AG20443 (cell line): Measurements from ENCODE around the gene AMER1.
"Not testable (repeated sequence)": the region's sequence is repeated elsewhere in the genome, so short reads cannot be mapped to it uniquely, and the experiment has no call there.

ENCODE experiments used
- DNase-seq: peaks from one replicate; pipeline ENCODE4 v3.0.0; 2012; ENCODE audit warnings: low spot score, mixed read lengths

The AMER1 gene

GRCh38 chrX:64205441-64205734, at the start of gene AMER1:
Gene AMER1, minus strand, starts transcription at chrX:64205708. Its CDS starts 12,422 bp downstream, at chrX:64193286.
- no peak for DNase-seq

- no peak for DNase-seq
These were observed 24.8 kb upstream of the AMER1 start, which contains the start of gene ASB12 for GRCh38 chrX:64230123-64230970. Gene ASB12, minus strand, starts transcription at chrX:64230607. Its CDS starts 4,957 bp downstream, at chrX:64225650.

GRCh38 chrX:64229154-64229553, 23.6 kb upstream of the AMER1 start:
- DNase-seq: no peak

- no peak for DNase-seq
These were observed 12.5 kb upstream of the AMER1 start for GRCh38 chrX:64218023-64218422.

- DNase-seq: not testable (repeated sequence)
These were observed 8.5 kb upstream of the AMER1 start for GRCh38 chrX:64213989-64214388.

GRCh38 chrX:64206556-64207162, 1.2 kb upstream of the AMER1 start:
- no peak for DNase-seq

- DNase-seq: peak; percentile 91
These were observed 410 bp upstream of the AMER1 start for GRCh38 chrX:64205735-64206501.

GRCh38 chrX:64204701-64205440, 637 bp downstream of the AMER1 start:
- peak; percentile 55 for DNase-seq

GRCh38 chrX:64204252-64204651, 1.3 kb downstream of the AMER1 start:
- DNase-seq: peak; percentile 17

GRCh38 chrX:64202808-64203325, 2.6 kb downstream of the AMER1 start:
- no peak for DNase-seq

GRCh38 chrX:64198036-64198435, 7.5 kb downstream of the AMER1 start:
- no peak for DNase-seq

- DNase-seq: no peak
These were observed 8.9 kb downstream of the AMER1 start for GRCh38 chrX:64196606-64197005.

- DNase-seq: no peak
These were observed 9.6 kb downstream of the AMER1 start for GRCh38 chrX:64195862-64196261.

- no peak for DNase-seq
These were observed 12.8 kb downstream of the AMER1 start for GRCh38 chrX:64192673-64193072.

GRCh38 chrX:64192040-64192439, 13.5 kb downstream of the AMER1 start:
- no peak for DNase-seq

- DNase-seq: no peak
These were observed 14.1 kb downstream of the AMER1 start for GRCh38 chrX:64191281-64192010.

- DNase-seq: no peak
These were observed 15.3 kb downstream of the AMER1 start for GRCh38 chrX:64190136-64190740.

- no peak for DNase-seq
These were observed 16.6 kb downstream of the AMER1 start for GRCh38 chrX:64188901-64189300.

- DNase-seq: no peak
These were observed 17.8 kb downstream of the AMER1 start for GRCh38 chrX:64187762-64188150.

GRCh38 chrX:64186974-64187761, 18.3 kb downstream of the AMER1 start:
- no peak for DNase-seq
